ENCODE measurements around the gene PAX5. TPM values are rescaled to one million over a fixed set of nuclear protein-coding genes. Genes with fewer than 3 reads are reported as not detected.

PAX5 gene
- total RNA-seq, 3 donors from 2014 or later (not counting 1 experiment from before 2014, with no cell fraction given): 1.3 to 2.1 (median 2.0) TPM

- Histone ChIP-seq H3K36me3 (ENCODE audit: control insufficient read depth, insufficient read depth, low read length) (no peaks in the 10 kb centered on the region), H3K27ac (ENCODE audit: low read length) (no peak overlapping the region), H3K4me1 (ENCODE audit: control insufficient read depth, insufficient read depth, low read length) (no peaks in the 10 kb centered on the region), H3K4me3 (ENCODE audit: low read length) (no peak overlapping the region), H3K9me3 (ENCODE audit: control insufficient read depth, insufficient read depth, low read length) (no peaks in the 10 kb centered on the region), H3K27me3 (ENCODE audit: control insufficient read depth, insufficient read depth, low read length) (no peaks in the 10 kb centered on the region)
- DNase-seq: no peak
- 63% methylated on average over 4 of the region's 4 CpGs for WGBS (ENCODE audit: insufficient coverage)
- Mint-ChIP-seq H3K4me1 (peaks cover 0 to 5% of the 10 kb centered on the region in 2 donors), H3K4me3 (no peak overlapping the region), H3K9me3 (no peaks in the 10 kb centered on the region), H3K27ac (no peak overlapping the region), H3K36me3 (no peaks in the 10 kb centered on the region), H3K27me3 (ENCODE audit: low read depth in 2 of 2) (peaks cover 5% of the 10 kb centered on the region in 2 donors)
- intact Hi-C loops (cut with micrococcal nuclease): no loop called here
- no peak for ATAC-seq
- TF ChIP-seq CTCF (IDR thresholded peaks at IDR 0.05): no peak
Observed at GRCh38 chr9:36876056-36876455, 158.0 kb downstream of the PAX5 start.

GRCh38 chr9:36874921-36875320 is 159.1 kb downstream of the PAX5 start:
- H3K27ac Mint-ChIP-seq: no peak overlapping the region
- H3K36me3 Mint-ChIP-seq: no peaks in the 10 kb centered on the region
- no peaks in the 10 kb centered on the region for H3K4me1 ChIP-seq (ENCODE audit: control insufficient read depth, insufficient read depth, low read length)
- DNase-seq (no peak), ATAC-seq (no peak)
- H3K4me1 Mint-ChIP-seq: peaks cover 0 to 5% of the 10 kb centered on the region in 2 donors
- no peak overlapping the region for H3K27ac ChIP-seq (ENCODE audit: low read length)
- H3K4me3 Mint-ChIP-seq: no peak overlapping the region
- H3K9me3 Mint-ChIP-seq: no peaks in the 10 kb centered on the region
- H3K36me3 ChIP-seq (ENCODE audit: control insufficient read depth, insufficient read depth, low read length): no peaks in the 10 kb centered on the region
- intact Hi-C loops (cut with micrococcal nuclease): loop anchor here (5.0 kb wide), 1 partner anchor 512 kb away; no protein-coding TSS in a partner anchor
- no peaks in the 10 kb centered on the region for H3K9me3 ChIP-seq (ENCODE audit: control insufficient read depth, insufficient read depth, low read length)
- H3K27me3 ChIP-seq (ENCODE audit: control insufficient read depth, insufficient read depth, low read length): no peaks in the 10 kb centered on the region
- 86% methylated on average over 6 of the region's 6 CpGs for WGBS (ENCODE audit: insufficient coverage)
- H3K4me3 ChIP-seq (ENCODE audit: low read length): no peak overlapping the region
- no peak for TF ChIP-seq CTCF (IDR thresholded peaks at IDR 0.05)
- H3K27me3 Mint-ChIP-seq (ENCODE audit: low read depth in 2 of 2): peaks cover 5% of the 10 kb centered on the region in 2 donors

GRCh38 chr9:36874261-36874660 is 159.8 kb downstream of the PAX5 start:
- Mint-ChIP-seq H3K27ac (no peak overlapping the region), H3K9me3 (no peaks in the 10 kb centered on the region), H3K36me3 (no peaks in the 10 kb centered on the region), H3K27me3 (ENCODE audit: low read depth in 2 of 2) (peaks cover 5 to 8% of the 10 kb centered on the region in 2 donors), H3K4me3 (no peak overlapping the region), H3K4me1 (peaks cover 0 to 5% of the 10 kb centered on the region in 2 donors)
- intact Hi-C loops (cut with micrococcal nuclease): loop anchor here (5.0 kb wide), 1 partner anchor 513 kb away; no protein-coding TSS in a partner anchor
- ATAC-seq (no peak), DNase-seq (no peak)
- 91% methylated on average over 3 of the region's 3 CpGs for WGBS (ENCODE audit: insufficient coverage)
- no peak overlapping the region for H3K27ac ChIP-seq (ENCODE audit: low read length)
- no peaks in the 10 kb centered on the region for H3K4me1 ChIP-seq (ENCODE audit: control insufficient read depth, insufficient read depth, low read length)
- H3K4me3 ChIP-seq (ENCODE audit: low read length): no peak overlapping the region
- no peak for TF ChIP-seq CTCF (IDR thresholded peaks at IDR 0.05)
- no peaks in the 10 kb centered on the region for H3K9me3 ChIP-seq (ENCODE audit: control insufficient read depth, insufficient read depth, low read length)
- H3K27me3 ChIP-seq (ENCODE audit: control insufficient read depth, insufficient read depth, low read length): no peaks in the 10 kb centered on the region
- H3K36me3 ChIP-seq (ENCODE audit: control insufficient read depth, insufficient read depth, low read length): no peaks in the 10 kb centered on the region

Data from natural killer cell (primary cell).